GM12878 (cell line): ENCODE data around the gene PODN. TPM values are rescaled to one million over a fixed set of nuclear protein-coding genes. Genes with fewer than 3 reads are reported as not detected.

ENCODE experiments used
- ATAC-seq: fragments of 200-7000 bp; cut with Tn5 transposase; 3 replicates; pipeline ENCODE4 v1.9.1; 2020; ENCODE audit warnings: mild to moderate bottlenecking, moderate library complexity
- BruUV-seq: library from RNA; stranded (reverse); fragments of 400-500 nt; replicated peaks from 2 replicates; lab custom pipeline; 2021; lab: Mats Ljungman, UMichigan
- CTCF ChIA-PET: fragments of 300-600 bp; sonication (Branson Sonifier 250); formaldehyde crosslinking; extraction: SDS; loops from one replicate; lab custom pipeline; 2021; ENCODE audit warnings: inconsistent platforms; lab: Yijun Ruan, JAX
- POLR2A ChIA-PET: fragments of 350-600 bp; formaldehyde crosslinking; extraction: SDS; loops from one replicate; lab custom pipeline; 2021; ENCODE audit warnings: inconsistent platforms; lab: Charles Lee
- RAD21 ChIA-PET: fragments of 300-600 bp; sonication (Branson Sonifier 250); formaldehyde crosslinking; loops from one replicate; lab custom pipeline; 2023; ENCODE audit warnings: antibody characterized with exemption; ENCODE audit not compliant: unreplicated experiment; lab: Charles Lee
- SMC1A ChIA-PET: fragments of 300-600 bp; sonication (Branson Sonifier 250); formaldehyde crosslinking; loops from one replicate; lab custom pipeline; 2023; ENCODE audit not compliant: unreplicated experiment, uncharacterized antibody; lab: Charles Lee
- DNase-seq: peaks from one replicate; pipeline ENCODE4 v3.0.0-alpha.2; 2011; ENCODE audit warnings: low read depth, low spot score
- FAIRE-seq: peaks from 3 replicates; lab custom pipeline; 2011; peaks lifted over from hg19 to GRCh38; lab: Jason Lieb, UNC
- H2AFZ ChIP-seq: 2 replicates; pipeline ENCODE4 v1.6.0; 2011; ENCODE audit warnings: low read depth, low read length, control low read depth; ENCODE audit not compliant: control insufficient read depth
- H3K27ac ChIP-seq: 2 replicates; pipeline ENCODE4 v1.5.1; 2011; ENCODE audit warnings: control low read depth; ENCODE audit not compliant: control insufficient read depth, insufficient read depth
- H3K27me3 ChIP-seq, 2 experiments: replicated peaks in 1 of 2; 2 replicates each; pipeline versions ENCODE4 v1.6.0 to v1.6.1; 2011; ENCODE audit warnings: low read length in 1 of 2; ENCODE audit not compliant: control insufficient read depth in 2 of 2, insufficient read depth in 2 of 2
- H3K36me3 ChIP-seq, 2 experiments: 2 replicates each; pipeline ENCODE4 v1.5.1; 2011; ENCODE audit warnings: low read length in 1 of 2; ENCODE audit not compliant: control insufficient read depth in 2 of 2, insufficient read depth in 2 of 2
- H3K4me1 ChIP-seq: 2 replicates; pipeline ENCODE4 v1.6.1; 2011; ENCODE audit warnings: mild to moderate bottlenecking, low read length, moderate library complexity, mixed read lengths; ENCODE audit not compliant: control insufficient read depth, insufficient read depth
- H3K4me2 ChIP-seq: 2 replicates; pipeline ENCODE4 v1.6.0; 2011; ENCODE audit warnings: control low read depth; ENCODE audit not compliant: control insufficient read depth, insufficient read depth
- H3K4me3 ChIP-seq: fragments of 200-600 bp; sonication (generic); 2 replicates; pipeline ENCODE4 v1.5.1; 2016
- H3K79me2 ChIP-seq: 2 replicates; pipeline ENCODE4 v1.6.0; 2011; ENCODE audit warnings: low read length; ENCODE audit not compliant: control insufficient read depth, insufficient read depth
- H3K9ac ChIP-seq: 2 replicates; pipeline ENCODE4 v1.8.0; 2011; ENCODE audit warnings: low read length, control low read depth, mixed read lengths; ENCODE audit not compliant: control insufficient read depth, insufficient read depth
- H3K9me3 ChIP-seq: replicated peaks from 3 replicates; pipeline ENCODE4 v1.5.1; 2011; ENCODE audit warnings: mild to moderate bottlenecking, low read length; ENCODE audit not compliant: control insufficient read depth, insufficient read depth
- H4K20me1 ChIP-seq: 2 replicates; pipeline ENCODE4 v1.6.0; 2011; ENCODE audit not compliant: control insufficient read depth, insufficient read depth
- BCLAF1 ChIP-seq: fragments of 450-650 bp; IDR thresholded peaks from 2 replicates; pipeline ENCODE4 v1.6.1; 2017; ENCODE audit warnings: antibody characterized with exemption, mild to moderate bottlenecking, moderate library complexity
- CBX3 ChIP-seq: fragments of 200-600 bp; sonication (generic); IDR thresholded peaks from 2 replicates; pipeline ENCODE4 v1.6.1; 2016; ENCODE audit warnings: low read depth, borderline replicate concordance
- CEBPZ ChIP-seq: fragments of 150-350 bp; IDR thresholded peaks from 2 replicates; pipeline ENCODE4 v1.6.1; 2016; ENCODE audit warnings: low read depth, low read length
- CHD4 ChIP-seq: fragments of 200-600 bp; sonication (generic); IDR thresholded peaks from 2 replicates; pipeline ENCODE4 v1.6.1; 2016; ENCODE audit warnings: mild to moderate bottlenecking
- CREM ChIP-seq: IDR thresholded peaks from 2 replicates; pipeline ENCODE4 v1.6.1; 2014; ENCODE audit warnings: antibody characterized with exemption, low read depth
- E2F4 ChIP-seq: IDR thresholded peaks from 2 replicates; pipeline ENCODE4 v1.6.1; 2012; ENCODE audit warnings: low read depth, low read length, improper control_type of control experiment
- EGR1 ChIP-seq, 2 experiments: IDR thresholded peaks; 1 replicate in 1 of 2; 2 replicates in 1 of 2; pipeline ENCODE4 v1.6.1; 2011 to 2012; ENCODE audit warnings: low read depth in 2 of 2, low read length in 2 of 2, borderline replicate concordance in 1 of 2, mild to moderate bottlenecking in 1 of 2, moderate library complexity in 1 of 2
- ELK1 ChIP-seq: IDR thresholded peaks from 2 replicates; pipeline ENCODE4 v1.6.1; 2012; ENCODE audit warnings: low read depth, low read length, improper control_type of control experiment
- FOXK2 ChIP-seq: fragments of 450-650 bp; IDR thresholded peaks from 2 replicates; pipeline ENCODE4 v1.6.1; 2017; ENCODE audit warnings: mild to moderate bottlenecking, moderate library complexity
- HDGF ChIP-seq: fragments of 450-650 bp; IDR thresholded peaks from 2 replicates; pipeline ENCODE4 v1.6.1; 2016; ENCODE audit warnings: antibody characterized with exemption
- IRF5 ChIP-seq: fragments of 450-650 bp; IDR thresholded peaks from 2 replicates; pipeline ENCODE4 v1.6.1; 2017; ENCODE audit warnings: borderline replicate concordance
- RCOR1 ChIP-seq: conservative IDR thresholded peaks from 2 replicates; pipeline ENCODE4 v1.6.1; 2012; ENCODE audit warnings: low read depth, low read length, improper control_type of control experiment
- ZSCAN29 ChIP-seq: fragments of 450-650 bp; IDR thresholded peaks from 2 replicates; pipeline ENCODE4 v1.6.1; 2017; ENCODE audit warnings: mild to moderate bottlenecking, moderate library complexity
- WGBS: methylation state at CpG from one replicate; pipeline ENCODE4 v1.1.6; 2016; ENCODE audit warnings: low lambda C conversion rate; ENCODE audit not compliant: insufficient replicate concordance, insufficient coverage; ENCODE audit errors: missing lambda C conversion rate; 5-methylcytosine and 5-hydroxymethylcytosine counted together
- in situ Hi-C: fragments of 300-500 bp; cut with MboI; formaldehyde crosslinking; loops from 9 replicates; pipeline ENCODE4 v1.14.3; 2018; ENCODE audit warnings: mixed read lengths
- intact Hi-C: fragments of 100-400 bp; cut with micrococcal nuclease; formaldehyde crosslinking; loops from one replicate; pipeline ENCODE4 v1.14.2; 2022; ENCODE audit not compliant: unreplicated experiment
- polyA plus RNA-seq, 11 experiments: library from polyadenylated mRNA; depleted of rRNA in 4 of 11; unstranded in 6 of 11; stranded (reverse) in 5 of 11; fragments of >200 nt; fragmentation: Nextera tagmentation in 4 of 11; fragmentation: Illumina TruSeq in 1 of 11; extraction: Ambion mirVana in 4 of 11; extraction: Trizol in 1 of 11; gene quantifications; 1 replicate in 1 of 11; 2 replicates in 10 of 11; pipeline versions ENCODE4 v1.2.1 to v1.2.3, GENCODE V29; 2011 to 2016; ENCODE audit warnings: inconsistent platforms in 2 of 11, missing spikeins in 2 of 11, low read depth in 1 of 11
- total RNA-seq, 4 experiments: library from RNA; depleted of rRNA in 3 of 4; stranded (reverse); fragments of >200 nt in 3 of 4; fragmentation: Illumina TruSeq in 1 of 4; extraction: Trizol in 1 of 4; gene quantifications; 2 replicates each; pipeline versions ENCODE4 v1.2.1 to v1.2.3, GENCODE V29; 2013 to 2021

The PODN gene
- total and polyA plus RNA-seq, 10 of the 15 experiments (the other 5 are each of a cell fraction or from before 2014, with no cell fraction given), result 0.10 TPM; not detected in 9

GRCh38 chr1:53085405-53085804, 23.4 kb downstream of the PODN start:
- ATAC-seq (no peak), FAIRE-seq (no peak), DNase-seq (no peak)
- Histone ChIP-seq H3K9me3 (no peaks in the 10 kb centered on the region), H3K79me2 (no peaks in the 10 kb centered on the region), H3K9ac (no peak overlapping the region), H3K36me3 (no peaks in the 10 kb centered on the region), H3K4me1 (no peaks in the 10 kb centered on the region), H3K27ac (no peak overlapping the region), H3K4me2 (no peak overlapping the region), H4K20me1 (no peaks in the 10 kb centered on the region), H3K27me3 (0 out of 4 replicates have a peak, but pooled peaks cover 0 to 2% of the 10 kb centered on the region in 2 experiments), H2AFZ (no peak overlapping the region), H3K4me3 (no peak overlapping the region)
- SMC1A ChIA-PET, result no interaction called here
- POLR2A ChIA-PET, result interaction anchor here (1.0 kb wide), 1 partner anchor 19 kb away, joined by 3 read pairs; no protein-coding TSS in a partner anchor
- 42% methylated on average over 8 of the region's 8 CpGs for WGBS
- in situ Hi-C loops (no loop called here), intact Hi-C loops (no loop called here)
- CTCF ChIA-PET, result no interaction called here
- RAD21 ChIA-PET, result no interaction called here
- no TSS peak for BruUV-seq
- TF ChIP-seq IRF5, result no peak
- no peak for TF ChIP-seq CREM
- no peak for TF ChIP-seq E2F4
- TF ChIP-seq EGR1 (IDR thresholded peaks at IDR 0.05; ENCODE audit: borderline replicate concordance in 1 of 2, low read depth in 2 of 2, low read length in 2 of 2), result no peak
- TF ChIP-seq HDGF, result no peak
- TF ChIP-seq CHD4, result no peak
- TF ChIP-seq ELK1, result no peak
- TF ChIP-seq CBX3, result no peak
- TF ChIP-seq RCOR1, result no peak
- TF ChIP-seq FOXK2, result no peak
- TF ChIP-seq BCLAF1, result no peak
- TF ChIP-seq ZSCAN29, result no peak
- TF ChIP-seq CEBPZ, result no peak
